SK-N-SH (cell line): ENCODE data around the gene HIF1A. TPM values are rescaled to one million over a fixed set of nuclear protein-coding genes. Genes with fewer than 3 reads are reported as not detected.
"Not testable (repeated sequence)": the region's sequence is repeated elsewhere in the genome, so short reads cannot be mapped to it uniquely, and the experiment has no call there.

Experiments
- CTCF ChIA-PET: fragments of 300-600, 350-600 bp; formaldehyde crosslinking; extraction: SDS; loops from one replicate; lab custom pipeline; 2021; lab: Yijun Ruan, JAX
- POLR2A ChIA-PET: fragments of 350-600 bp; sonication (Branson Sonifier 250); formaldehyde crosslinking; extraction: SDS; loops from one replicate; lab custom pipeline; 2020; ENCODE audit warnings: antibody characterized with exemption, inconsistent platforms; lab: Yijun Ruan, JAX
- DNase-seq: peaks from one replicate; pipeline ENCODE4 v3.0.0; 2012
- H2AFZ ChIP-seq: fragments of 200-600 bp; sonication (generic); 2 replicates; pipeline ENCODE4 v1.8.1; 2016; ENCODE audit warnings: antibody characterized with exemption, mild to moderate bottlenecking, low read depth
- H3F3A ChIP-seq: fragments of 200-600 bp; sonication (generic); replicated peaks from 2 replicates; pipeline ENCODE3; 2016; ENCODE audit warnings: antibody characterized with exemption, mild to moderate bottlenecking; ENCODE audit not compliant: insufficient read depth
- H3K27ac ChIP-seq, 2 experiments: fragments of 200-500 bp in 1 of 2; fragments of 200-600 bp in 1 of 2; sonication (Bioruptor generic) in 1 of 2; sonication (generic), shearing (Covaris generic) in 1 of 2; 2 replicates each; pipeline versions ENCODE4 v1.5.1 to v1.6.1; 2014 to 2016; ENCODE audit warnings: low read depth in 2 of 2, inconsistent platforms in 1 of 2, low read length in 1 of 2, mild to moderate bottlenecking in 1 of 2, mixed read lengths in 1 of 2
- H3K27me3 ChIP-seq: fragments of 200-600 bp; sonication (generic), shearing (Covaris generic); 2 replicates; pipeline ENCODE4 v1.6.1; 2016; ENCODE audit warnings: mixed run types; ENCODE audit not compliant: insufficient read depth
- H3K36me3 ChIP-seq, 2 experiments: fragments of 200-500 bp in 1 of 2; fragments of 200-600 bp in 1 of 2; sonication (Bioruptor generic) in 1 of 2; sonication (generic) in 1 of 2; replicated peaks in 1 of 2; 2 replicates each; pipeline versions ENCODE3 to v1.5.1; 2014 to 2016; ENCODE audit warnings: low read length in 1 of 2, mild to moderate bottlenecking in 1 of 2; ENCODE audit not compliant: insufficient read depth in 2 of 2, control insufficient read depth in 1 of 2
- H3K4me1 ChIP-seq, 2 experiments: fragments of 200-500 bp in 1 of 2; fragments of 200-600 bp in 1 of 2; sonication (Bioruptor generic) in 1 of 2; sonication (generic), shearing (Covaris generic) in 1 of 2; 2 replicates each; pipeline versions ENCODE4 v1.5.1 to v1.6.1; 2014 to 2016; ENCODE audit warnings: low read depth in 1 of 2, low read length in 1 of 2, mixed run types in 1 of 2; ENCODE audit not compliant: insufficient read depth in 2 of 2, control insufficient read depth in 1 of 2
- H3K4me2 ChIP-seq: fragments of 200-600 bp; sonication (generic), shearing (Covaris generic); 2 replicates; pipeline ENCODE4 v1.6.1; 2017; ENCODE audit warnings: mixed run types
- H3K4me3 ChIP-seq, 2 experiments: fragments of 200-500 bp in 1 of 2; fragments of 200-600 bp in 1 of 2; sonication (Bioruptor generic) in 1 of 2; sonication (generic), shearing (Covaris generic) in 1 of 2; 2 replicates each; pipeline versions ENCODE4 v1.5.1 to v1.8.1; 2014 to 2016; ENCODE audit warnings: low read depth in 2 of 2, inconsistent platforms in 1 of 2, low read length in 1 of 2, mild to moderate bottlenecking in 1 of 2, mixed read lengths in 1 of 2, moderate library complexity in 1 of 2
- H3K79me2 ChIP-seq: fragments of 200-600 bp; sonication (generic); 2 replicates; pipeline ENCODE4 v1.8.1; 2017; ENCODE audit warnings: mild to moderate bottlenecking; ENCODE audit not compliant: insufficient read depth
- H3K9ac ChIP-seq: fragments of 200-600 bp; sonication (generic); 2 replicates; pipeline ENCODE4 v1.6.1; 2017; ENCODE audit warnings: mixed run types
- H3K9me2 ChIP-seq: fragments of 200-600 bp; sonication (generic); 2 replicates; pipeline ENCODE4 v1.6.1; 2017; ENCODE audit warnings: mixed run types
- H3K9me3 ChIP-seq: fragments of 200-600 bp; sonication (generic); 2 replicates; pipeline ENCODE4 v1.6.1; 2017; ENCODE audit warnings: mixed run types, mild to moderate bottlenecking, moderate library complexity
- H4K20me1 ChIP-seq: fragments of 200-600 bp; sonication (generic); 2 replicates; pipeline ENCODE4 v1.6.1; 2017; ENCODE audit warnings: mild to moderate bottlenecking, mixed run types; ENCODE audit not compliant: insufficient read depth
- CHD2 ChIP-seq: fragments of 150-350 bp; IDR thresholded peaks from 2 replicates; pipeline ENCODE4 v1.6.1; 2018; ENCODE audit warnings: low read length; ENCODE audit not compliant: partially characterized antibody
- EZH2phosphoT487 ChIP-seq: fragments of 200-600 bp; sonication (generic); IDR thresholded peaks from 2 replicates; pipeline ENCODE4 v1.6.1; 2017; ENCODE audit warnings: low read depth, mixed run types, mild to moderate bottlenecking, antibody characterized with exemption, moderate library complexity, borderline replicate concordance
- FOSL2 ChIP-seq: IDR thresholded peaks from 2 replicates; pipeline ENCODE4 v1.4.0; 2012; ENCODE audit warnings: low read depth, mild to moderate bottlenecking, moderate library complexity, borderline replicate concordance
- FOXM1 ChIP-seq: IDR thresholded peaks from 2 replicates; pipeline ENCODE4 v1.4.0; 2012; ENCODE audit warnings: low read depth, mild to moderate bottlenecking
- MEF2A ChIP-seq: IDR thresholded peaks from 2 replicates; pipeline ENCODE4 v1.4.0; 2012; ENCODE audit warnings: low read depth, borderline replicate concordance
- POLR2AphosphoS5 ChIP-seq: IDR thresholded peaks from 2 replicates; pipeline ENCODE4 v1.6.1; 2012; ENCODE audit warnings: low read depth, low read length
- RCOR1 ChIP-seq: fragments of 150-350 bp; IDR thresholded peaks from 2 replicates; pipeline ENCODE4 v1.6.1; 2017; ENCODE audit warnings: antibody characterized with exemption, low read length
- SMC3 ChIP-seq: IDR thresholded peaks from 2 replicates; pipeline ENCODE4 v1.6.1; 2012; ENCODE audit warnings: low read depth, low read length, improper control_type of control experiment
- TAF1 ChIP-seq: IDR thresholded peaks from 2 replicates; pipeline ENCODE4 v1.6.1; 2012; ENCODE audit warnings: low read depth, mild to moderate bottlenecking, low read length, moderate library complexity, borderline replicate concordance
- TEAD4 ChIP-seq: IDR thresholded peaks from 2 replicates; pipeline ENCODE4 v1.4.0; 2012; ENCODE audit warnings: mild to moderate bottlenecking, borderline replicate concordance; ENCODE audit not compliant: insufficient read depth
- YY1 ChIP-seq: IDR thresholded peaks from 2 replicates; pipeline ENCODE4 v1.4.0; 2012; ENCODE audit warnings: low read depth, mild to moderate bottlenecking
- WGBS: methylation state at CpG from one replicate; pipeline ENCODE4 v1.1.6; 2017; ENCODE audit warnings: low lambda C conversion rate; 5-methylcytosine and 5-hydroxymethylcytosine counted together
- polyA plus RNA-seq, 3 experiments: library from polyadenylated mRNA; depleted of rRNA; stranded (reverse); fragments of >200 nt; gene quantifications; 2 replicates each; pipeline ENCODE4 v1.2.3, GENCODE V29; 2012
- TF ChIP-seq, protein P1 (sequence below): IDR thresholded peaks from 2 replicates; pipeline ENCODE4 v1.4.0; 2012; ENCODE audit warnings: low read depth
- TF ChIP-seq, protein P2 (sequence below): IDR thresholded peaks from 2 replicates; pipeline ENCODE4 v1.4.0; 2012; ENCODE audit warnings: low read depth, borderline replicate concordance

The HIF1A gene
- polyA plus RNA-seq, 1 of the 3 experiments (the other 2 are of a cell fraction) = 20.8 TPM

DNA sequence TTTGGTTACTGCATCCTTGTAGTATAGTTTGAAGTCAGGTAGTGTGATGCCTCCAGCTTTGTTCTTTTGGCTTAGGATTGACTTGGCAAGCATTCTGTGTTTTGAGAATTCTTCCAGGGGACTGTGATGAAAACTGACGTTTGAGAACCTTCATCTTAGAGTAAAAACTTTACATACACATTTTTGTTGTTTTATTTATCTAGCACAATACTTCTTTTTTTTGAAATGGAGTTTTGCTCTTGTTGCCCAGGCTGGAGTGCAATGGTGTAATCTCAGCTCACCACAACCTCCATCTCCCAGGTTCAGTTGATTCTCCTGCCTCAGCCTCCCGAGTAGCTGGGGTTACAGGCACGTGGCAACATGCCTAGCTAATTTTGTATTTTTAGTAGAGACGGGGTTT lies 13.4 kb downstream of the HIF1A start:
- peaks cover 12 to 18% of the 10 kb centered on the region in 2 experiments; a peak in 3 of 4 replicates for H3K4me1 ChIP-seq
- peaks cover 100% of the 10 kb centered on the region for H3K79me2 ChIP-seq
- CTCF ChIA-PET = interaction anchor here (1.3 kb wide), 1 partner anchor 100 kb away, joined by 4 read pairs; no protein-coding TSS in a partner anchor
- peaks cover 90% of the 10 kb centered on the region for H4K20me1 ChIP-seq
- peaks cover 19% of the 10 kb centered on the region for H3F3A ChIP-seq
- H3K36me3 ChIP-seq, H3K27me3 ChIP-seq, H2AFZ ChIP-seq, POLR2A ChIA-PET, H3K4me3 ChIP-seq, H3K27ac ChIP-seq, H3K9me3 ChIP-seq, H3K4me2 ChIP-seq, H3K9ac ChIP-seq, DNase-seq, H3K9me2 ChIP-seq: not testable (repeated sequence)
- 96% methylated on average over 3 of the region's 4 CpGs for WGBS

DNA sequence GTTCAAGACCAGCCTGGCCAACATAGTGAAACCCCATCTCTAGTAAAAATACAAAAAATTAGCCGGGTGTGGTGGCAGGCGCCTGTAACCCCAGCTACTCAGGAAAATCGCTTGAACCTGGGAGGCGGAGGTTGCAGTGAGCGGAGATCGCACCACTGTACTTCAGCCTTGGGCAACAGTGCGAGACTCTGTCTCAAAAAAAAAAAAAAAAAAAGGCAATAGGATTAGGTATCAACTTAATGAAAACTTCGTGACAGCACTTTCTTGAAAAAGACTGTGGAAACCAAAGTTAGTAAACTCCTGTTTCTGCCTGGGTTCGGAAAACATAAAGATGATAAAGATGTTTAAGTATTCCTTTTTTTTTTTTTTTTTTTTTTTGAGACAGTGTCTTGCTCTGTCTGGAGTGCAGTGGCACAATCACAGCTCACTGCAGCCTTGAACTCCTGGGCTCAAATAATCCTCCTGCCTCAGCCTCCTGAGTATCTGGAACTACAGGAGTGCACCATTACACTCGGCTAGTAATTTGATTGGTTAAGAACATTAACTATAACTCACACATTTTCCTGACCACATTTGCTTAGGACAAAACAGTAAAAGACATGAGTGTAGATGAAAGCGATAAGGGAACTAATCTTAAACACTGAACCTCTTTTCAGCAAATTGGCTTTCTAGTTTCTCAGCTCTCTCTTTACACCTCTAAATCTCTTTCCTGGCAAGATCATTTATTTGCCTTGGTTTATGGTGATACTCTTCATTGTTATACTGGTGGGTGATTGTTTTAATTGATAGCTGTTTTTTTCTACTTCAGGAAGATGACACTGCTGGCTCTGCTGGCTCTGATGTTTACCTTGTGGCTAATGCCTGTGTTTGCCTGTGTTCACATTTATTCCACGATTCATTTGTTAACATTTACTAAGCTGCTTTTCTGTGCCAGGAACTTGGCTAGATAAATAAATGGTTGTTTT lies 15.8 kb downstream of the HIF1A start:
- Histone ChIP-seq H2AFZ (no peak overlapping the region), H3K4me2 (no peak overlapping the region), H3K36me3 (no peaks in the 10 kb centered on the region), H3K9ac (no peak overlapping the region), H4K20me1 (peaks cover 90% of the 10 kb centered on the region), H3F3A (peaks cover 8% of the 10 kb centered on the region), H3K9me2 (no peaks in the 10 kb centered on the region), H3K27me3 (no peaks in the 10 kb centered on the region), H3K4me1 (peaks cover 9 to 18% of the 10 kb centered on the region in 2 experiments; a peak in 3 of 4 replicates), H3K79me2 (peaks cover 100% of the 10 kb centered on the region), H3K4me3 (no peak overlapping the region), H3K9me3 (no peaks in the 10 kb centered on the region), H3K27ac (peak overlapping the region in 1 of 2 experiments; percentile 7; a peak in 1 of 4 replicates)
- CTCF ChIA-PET = interaction anchor here (0.7 to 1.4 kb wide), 2 partner anchors 131 to 236 kb away, joined by 3 to 5 read pairs; no protein-coding TSS in a partner anchor
- POLR2A ChIA-PET = interaction anchor here (1.4 kb wide), 1 partner anchor 16 kb away, joined by 6 read pairs; the partner anchor contains the start of gene HIF1A
- no peak for DNase-seq
- TF ChIP-seq EZH2phosphoT487 (no peak), TEAD4 (no peak), YY1 (no peak)
- TF ChIP-seq, protein P1, sequence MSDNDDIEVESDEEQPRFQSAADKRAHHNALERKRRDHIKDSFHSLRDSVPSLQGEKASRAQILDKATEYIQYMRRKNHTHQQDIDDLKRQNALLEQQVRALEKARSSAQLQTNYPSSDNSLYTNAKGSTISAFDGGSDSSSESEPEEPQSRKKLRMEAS = no peak
- 76% methylated on average over 12 of the region's 12 CpGs for WGBS

DNA sequence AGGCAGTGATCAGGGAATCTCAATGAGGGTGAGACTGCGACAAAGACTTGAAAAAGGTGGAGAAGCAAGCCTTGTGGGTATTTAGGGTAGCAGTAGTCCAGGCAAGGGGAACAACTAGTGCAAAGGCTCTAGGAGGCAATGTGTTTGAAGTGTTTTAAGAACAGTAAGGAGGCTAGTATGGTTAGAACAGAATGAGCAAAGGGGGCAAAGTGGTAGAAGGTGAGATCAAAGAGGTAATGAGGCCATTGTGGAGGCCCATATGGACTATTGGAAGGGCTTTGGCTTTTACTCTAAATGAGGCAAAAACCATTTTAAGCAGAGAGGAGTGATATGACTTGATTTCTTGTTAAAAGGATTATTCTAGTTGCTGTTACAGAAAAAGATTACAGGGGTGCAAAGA lies 16.8 kb downstream of the HIF1A start:
- Histone ChIP-seq H3F3A (peaks cover 8% of the 10 kb centered on the region), H3K4me2 (no peak overlapping the region), H4K20me1 (peaks cover 91% of the 10 kb centered on the region), H3K79me2 (peaks cover 100% of the 10 kb centered on the region), H3K27me3 (no peaks in the 10 kb centered on the region), H3K9me3 (no peaks in the 10 kb centered on the region), H2AFZ (no peak overlapping the region), H3K9me2 (no peaks in the 10 kb centered on the region), H3K4me3 (no peak overlapping the region), H3K27ac (no peak overlapping the region; a peak in 1 of 4 replicates), H3K36me3 (no peaks in the 10 kb centered on the region), H3K9ac (no peak overlapping the region), H3K4me1 (peaks cover 16 to 21% of the 10 kb centered on the region in 2 experiments; a peak in 3 of 4 replicates)
- CTCF ChIA-PET = interaction anchor here (0.7 to 1.7 kb wide), 3 partner anchors 13 to 237 kb away, joined by 3 to 5 read pairs (median 3); no protein-coding TSS in a partner anchor
- POLR2A ChIA-PET = interaction anchor here (1.4 kb wide), 1 partner anchor 17 kb away, joined by 6 read pairs; the partner anchor contains the start of gene HIF1A
- DNase-seq = no peak
- WGBS = 97% methylated on average over 1 of the region's 1 CpG
- TF ChIP-seq POLR2AphosphoS5 (no peak), MEF2A (no peak), YY1 (no peak), RCOR1 (no peak), FOSL2 (no peak), FOXM1 (no peak), TAF1 (no peak), CHD2 (no peak), SMC3 (no peak)
- TF ChIP-seq, protein P2, sequence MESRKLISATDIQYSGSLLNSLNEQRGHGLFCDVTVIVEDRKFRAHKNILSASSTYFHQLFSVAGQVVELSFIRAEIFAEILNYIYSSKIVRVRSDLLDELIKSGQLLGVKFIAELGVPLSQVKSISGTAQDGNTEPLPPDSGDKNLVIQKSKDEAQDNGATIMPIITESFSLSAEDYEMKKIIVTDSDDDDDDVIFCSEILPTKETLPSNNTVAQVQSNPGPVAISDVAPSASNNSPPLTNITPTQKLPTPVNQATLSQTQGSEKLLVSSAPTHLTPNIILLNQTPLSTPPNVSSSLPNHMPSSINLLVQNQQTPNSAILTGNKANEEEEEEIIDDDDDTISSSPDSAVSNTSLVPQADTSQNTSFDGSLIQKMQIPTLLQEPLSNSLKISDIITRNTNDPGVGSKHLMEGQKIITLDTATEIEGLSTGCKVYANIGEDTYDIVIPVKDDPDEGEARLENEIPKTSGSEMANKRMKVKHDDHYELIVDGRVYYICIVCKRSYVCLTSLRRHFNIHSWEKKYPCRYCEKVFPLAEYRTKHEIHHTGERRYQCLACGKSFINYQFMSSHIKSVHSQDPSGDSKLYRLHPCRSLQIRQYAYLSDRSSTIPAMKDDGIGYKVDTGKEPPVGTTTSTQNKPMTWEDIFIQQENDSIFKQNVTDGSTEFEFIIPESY = no peak
